Epithelial cell of esophagus (primary cell): ENCODE data around the gene TAF4B.
A peak's percentile ranks its signal among the peaks of the same experiment; 100 is the strongest.

Experiments
- DNase-seq: peaks from one replicate; pipeline ENCODE4 v3.0.0; 2010; ENCODE audit warnings: low read depth
- H3K4me3 ChIP-seq: 2 replicates; pipeline ENCODE4 v1.5.1; 2011; ENCODE audit warnings: mild to moderate bottlenecking, low read length, control low read depth
- TF ChIP-seq, protein P1 (sequence below): IDR thresholded peaks from 2 replicates; pipeline ENCODE4 v1.5.1; 2011; ENCODE audit warnings: low read depth, mild to moderate bottlenecking, low read length, control low read depth, inconsistent platforms; ENCODE audit not compliant: insufficient read depth; ENCODE audit errors: missing control alignments

Gene TAF4B

DNA sequence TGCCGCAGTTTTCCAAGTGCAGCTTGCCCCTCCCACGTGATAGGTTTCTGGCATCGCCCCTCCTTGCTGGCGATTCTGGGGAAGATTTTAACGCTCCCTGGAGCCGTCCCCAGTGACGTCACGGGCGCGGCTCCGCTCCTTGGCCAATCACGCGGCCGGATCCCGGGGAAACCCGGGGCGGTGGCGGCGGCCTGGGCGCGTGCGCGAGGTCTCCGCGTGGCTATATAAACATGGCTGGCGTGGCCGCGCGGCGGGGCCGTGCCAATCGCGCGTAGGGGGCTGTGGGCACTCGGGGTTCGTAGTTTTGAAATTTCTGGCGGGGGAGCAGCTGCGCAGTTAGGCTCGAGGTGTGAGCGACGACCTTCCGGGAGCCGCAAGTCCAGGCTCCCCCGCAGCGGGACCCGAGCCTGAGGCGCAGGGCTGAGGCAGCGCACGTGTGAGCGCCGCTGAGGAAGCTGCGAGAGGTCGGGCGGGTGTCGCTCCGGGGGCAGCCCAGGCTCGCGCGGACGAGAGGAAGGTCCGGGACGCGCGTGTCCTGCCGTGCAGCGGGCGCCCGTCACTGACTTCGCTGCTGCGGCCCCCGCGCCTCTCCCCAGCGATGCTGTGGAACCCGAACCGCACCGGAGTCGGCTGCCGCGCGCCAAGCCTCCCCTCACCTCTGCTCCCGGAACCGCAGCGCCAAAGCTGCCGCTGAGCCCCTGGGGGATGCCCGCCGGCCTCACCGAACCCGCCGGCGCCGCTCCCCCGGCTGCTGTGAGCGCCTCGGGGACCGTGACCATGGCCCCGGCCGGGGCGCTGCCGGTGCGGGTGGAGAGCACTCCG lies at the start of gene TAF4B:
Gene TAF4B, plus strand, starts transcription at position 217 of the 822 bp plus-strand sequence. Its CDS starts 489 bp downstream, at position 706.
- peak; percentile 94 for DNase-seq
- TF ChIP-seq, protein P1, sequence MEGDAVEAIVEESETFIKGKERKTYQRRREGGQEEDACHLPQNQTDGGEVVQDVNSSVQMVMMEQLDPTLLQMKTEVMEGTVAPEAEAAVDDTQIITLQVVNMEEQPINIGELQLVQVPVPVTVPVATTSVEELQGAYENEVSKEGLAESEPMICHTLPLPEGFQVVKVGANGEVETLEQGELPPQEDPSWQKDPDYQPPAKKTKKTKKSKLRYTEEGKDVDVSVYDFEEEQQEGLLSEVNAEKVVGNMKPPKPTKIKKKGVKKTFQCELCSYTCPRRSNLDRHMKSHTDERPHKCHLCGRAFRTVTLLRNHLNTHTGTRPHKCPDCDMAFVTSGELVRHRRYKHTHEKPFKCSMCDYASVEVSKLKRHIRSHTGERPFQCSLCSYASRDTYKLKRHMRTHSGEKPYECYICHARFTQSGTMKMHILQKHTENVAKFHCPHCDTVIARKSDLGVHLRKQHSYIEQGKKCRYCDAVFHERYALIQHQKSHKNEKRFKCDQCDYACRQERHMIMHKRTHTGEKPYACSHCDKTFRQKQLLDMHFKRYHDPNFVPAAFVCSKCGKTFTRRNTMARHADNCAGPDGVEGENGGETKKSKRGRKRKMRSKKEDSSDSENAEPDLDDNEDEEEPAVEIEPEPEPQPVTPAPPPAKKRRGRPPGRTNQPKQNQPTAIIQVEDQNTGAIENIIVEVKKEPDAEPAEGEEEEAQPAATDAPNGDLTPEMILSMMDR, result no peak
- H3K4me3 ChIP-seq, result peak within 1 kb of the TSS; percentile 80

DNA sequence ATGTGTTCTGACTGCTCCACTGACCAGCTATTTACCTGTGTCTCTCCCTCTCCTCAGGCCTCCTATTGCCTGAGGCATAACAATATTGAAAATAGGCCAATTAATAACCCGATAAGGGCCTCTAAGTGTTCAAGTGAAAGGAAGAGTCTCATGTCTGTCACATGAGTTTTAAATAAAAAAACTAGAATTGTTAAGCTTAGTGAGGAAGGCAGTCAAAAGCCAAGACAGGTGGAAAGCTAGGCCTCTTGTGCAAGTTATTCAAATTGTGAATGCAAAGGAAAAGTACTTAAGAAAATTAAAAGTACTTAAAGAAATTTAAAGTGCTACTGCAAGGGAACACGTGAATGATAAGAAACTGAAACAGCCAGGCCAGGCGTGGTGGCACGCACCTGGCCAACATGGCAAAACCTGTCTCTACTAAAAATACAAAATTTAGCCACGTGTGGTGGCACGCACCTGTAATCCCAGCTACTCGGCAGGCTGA lies 44.9 kb upstream of the TAF4B start:
- TF ChIP-seq, protein P1, result no peak
- no peak for DNase-seq

GRCh38 chr18:26183395-26184112 lies 42.7 kb upstream of the TAF4B start:
- H3K4me3 ChIP-seq, result no peak overlapping the region
- TF ChIP-seq, protein P1, result no peak
- DNase-seq, result no peak

More for the DNA sequence above, 44.9 kb upstream of the TAF4B start:
- H3K4me3 ChIP-seq, result no peak overlapping the region

- H3K4me3 ChIP-seq, result no peak overlapping the region
- TF ChIP-seq, protein P1, result peak; percentile 22
- peak; percentile 3 for DNase-seq
Observed at GRCh38 chr18:26185267-26185666, 41.0 kb upstream of the TAF4B start.

- no peak overlapping the region for H3K4me3 ChIP-seq
- no peak for DNase-seq
- TF ChIP-seq, protein P1, result no peak
Observed at GRCh38 chr18:26190506-26190905, 35.7 kb upstream of the TAF4B start.

GRCh38 chr18:26192233-26192632 lies 34.0 kb upstream of the TAF4B start:
- DNase-seq, result no peak
- TF ChIP-seq, protein P1, result no peak
- H3K4me3 ChIP-seq, result no peak overlapping the region
